Measurements from ENCODE around the gene ALDH1A3. TPM values are rescaled to one million over a fixed set of nuclear protein-coding genes. Genes with fewer than 3 reads are reported as not detected.

Gene ALDH1A3
- total RNA-seq, 1 donor from 2014 or later, result not detected

DNA sequence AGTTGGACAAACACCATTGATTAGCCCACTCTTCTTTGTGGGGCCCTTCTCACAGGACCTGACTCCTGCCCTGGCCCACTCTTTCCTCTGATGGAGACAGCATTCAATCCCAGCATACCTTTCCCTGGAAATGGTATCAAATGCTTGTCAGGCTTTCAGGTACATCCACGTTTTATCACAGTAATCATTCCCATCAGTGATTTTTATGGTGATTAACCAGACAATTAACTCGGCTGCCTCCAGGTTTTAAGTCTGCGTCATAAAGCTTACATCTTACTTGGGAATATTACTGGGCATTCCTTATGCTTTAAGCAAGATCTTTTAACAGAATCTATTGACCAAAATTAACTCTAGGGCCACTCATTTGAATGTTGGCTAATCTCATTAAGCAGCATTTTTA, 72.9 kb downstream of the ALDH1A3 start:
- Mint-ChIP-seq H3K36me3 (ENCODE audit: low read depth) (no peaks in the 10 kb centered on the region), H3K27ac (no peak overlapping the region), H3K4me1 (peaks cover 56% of the 10 kb centered on the region), H3K4me3 (no peak overlapping the region), H3K27me3 (no peaks in the 10 kb centered on the region), H3K9me3 (no peaks in the 10 kb centered on the region)
- CTCF ChIA-PET, result no interaction called here
- POLR2A ChIA-PET, result no interaction called here
- intact Hi-C loops (cut with micrococcal nuclease), result no loop called here
- DNase-seq, result no peak
- ATAC-seq (ENCODE audit: low read depth), result no peak
- TF ChIP-seq, protein P1, sequence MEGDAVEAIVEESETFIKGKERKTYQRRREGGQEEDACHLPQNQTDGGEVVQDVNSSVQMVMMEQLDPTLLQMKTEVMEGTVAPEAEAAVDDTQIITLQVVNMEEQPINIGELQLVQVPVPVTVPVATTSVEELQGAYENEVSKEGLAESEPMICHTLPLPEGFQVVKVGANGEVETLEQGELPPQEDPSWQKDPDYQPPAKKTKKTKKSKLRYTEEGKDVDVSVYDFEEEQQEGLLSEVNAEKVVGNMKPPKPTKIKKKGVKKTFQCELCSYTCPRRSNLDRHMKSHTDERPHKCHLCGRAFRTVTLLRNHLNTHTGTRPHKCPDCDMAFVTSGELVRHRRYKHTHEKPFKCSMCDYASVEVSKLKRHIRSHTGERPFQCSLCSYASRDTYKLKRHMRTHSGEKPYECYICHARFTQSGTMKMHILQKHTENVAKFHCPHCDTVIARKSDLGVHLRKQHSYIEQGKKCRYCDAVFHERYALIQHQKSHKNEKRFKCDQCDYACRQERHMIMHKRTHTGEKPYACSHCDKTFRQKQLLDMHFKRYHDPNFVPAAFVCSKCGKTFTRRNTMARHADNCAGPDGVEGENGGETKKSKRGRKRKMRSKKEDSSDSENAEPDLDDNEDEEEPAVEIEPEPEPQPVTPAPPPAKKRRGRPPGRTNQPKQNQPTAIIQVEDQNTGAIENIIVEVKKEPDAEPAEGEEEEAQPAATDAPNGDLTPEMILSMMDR (IDR thresholded peaks at IDR 0.05), result no peak

DNA sequence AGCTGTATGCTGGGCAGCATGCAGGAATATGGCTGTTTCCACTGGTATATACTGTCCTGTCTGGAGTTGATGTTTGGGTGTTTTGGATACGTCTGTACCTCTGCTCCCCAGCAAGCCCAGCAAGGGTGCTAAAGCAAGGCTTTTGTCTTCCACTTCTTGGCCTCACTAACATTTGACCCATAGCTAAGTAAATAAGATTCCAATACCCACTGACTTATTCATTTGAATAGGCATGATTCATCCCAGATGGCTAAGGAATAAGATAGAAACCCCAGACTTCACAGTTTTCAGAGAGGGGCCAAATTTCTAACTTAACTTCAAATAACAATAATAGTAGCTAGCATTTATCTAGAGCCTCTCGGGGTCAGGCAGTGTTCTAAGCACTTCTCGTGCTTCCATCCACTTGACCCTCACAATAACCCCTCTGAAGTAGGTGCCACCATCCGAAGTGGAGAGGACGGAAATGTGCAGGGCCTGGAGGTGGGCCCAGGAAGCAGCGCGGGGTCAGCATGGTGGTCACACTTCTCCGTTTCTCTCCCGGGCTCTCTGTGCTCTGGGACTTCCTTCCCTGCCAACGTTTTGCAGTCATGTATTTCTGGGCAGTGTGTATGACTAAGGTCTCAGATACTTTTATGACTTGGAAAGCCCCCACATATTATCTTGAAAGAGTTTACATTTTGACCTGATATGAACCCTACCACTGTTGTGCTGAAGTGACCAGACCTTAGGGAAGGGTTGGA, 78.9 kb downstream of the ALDH1A3 start:
- ChIA-PET POLR2A (interaction anchor here (0.6 kb wide), 1 partner anchor 12 kb away, joined by 5 read pairs; no protein-coding TSS in a partner anchor), CTCF (no interaction called here)
- intact Hi-C loops (cut with micrococcal nuclease), result loop anchor here (5.0 kb wide), 1 partner anchor 36 kb away; no protein-coding TSS in a partner anchor
- DNase-seq, result no peak
- Mint-ChIP-seq H3K9me3 (no peaks in the 10 kb centered on the region), H3K4me3 (no peak overlapping the region), H3K36me3 (ENCODE audit: low read depth) (no peaks in the 10 kb centered on the region), H3K27ac (no peak overlapping the region), H3K4me1 (peaks cover 30% of the 10 kb centered on the region), H3K27me3 (no peaks in the 10 kb centered on the region)
- TF ChIP-seq, protein P1 (IDR thresholded peaks at IDR 0.05), result no peak
- no peak for ATAC-seq (ENCODE audit: low read depth)

DNA sequence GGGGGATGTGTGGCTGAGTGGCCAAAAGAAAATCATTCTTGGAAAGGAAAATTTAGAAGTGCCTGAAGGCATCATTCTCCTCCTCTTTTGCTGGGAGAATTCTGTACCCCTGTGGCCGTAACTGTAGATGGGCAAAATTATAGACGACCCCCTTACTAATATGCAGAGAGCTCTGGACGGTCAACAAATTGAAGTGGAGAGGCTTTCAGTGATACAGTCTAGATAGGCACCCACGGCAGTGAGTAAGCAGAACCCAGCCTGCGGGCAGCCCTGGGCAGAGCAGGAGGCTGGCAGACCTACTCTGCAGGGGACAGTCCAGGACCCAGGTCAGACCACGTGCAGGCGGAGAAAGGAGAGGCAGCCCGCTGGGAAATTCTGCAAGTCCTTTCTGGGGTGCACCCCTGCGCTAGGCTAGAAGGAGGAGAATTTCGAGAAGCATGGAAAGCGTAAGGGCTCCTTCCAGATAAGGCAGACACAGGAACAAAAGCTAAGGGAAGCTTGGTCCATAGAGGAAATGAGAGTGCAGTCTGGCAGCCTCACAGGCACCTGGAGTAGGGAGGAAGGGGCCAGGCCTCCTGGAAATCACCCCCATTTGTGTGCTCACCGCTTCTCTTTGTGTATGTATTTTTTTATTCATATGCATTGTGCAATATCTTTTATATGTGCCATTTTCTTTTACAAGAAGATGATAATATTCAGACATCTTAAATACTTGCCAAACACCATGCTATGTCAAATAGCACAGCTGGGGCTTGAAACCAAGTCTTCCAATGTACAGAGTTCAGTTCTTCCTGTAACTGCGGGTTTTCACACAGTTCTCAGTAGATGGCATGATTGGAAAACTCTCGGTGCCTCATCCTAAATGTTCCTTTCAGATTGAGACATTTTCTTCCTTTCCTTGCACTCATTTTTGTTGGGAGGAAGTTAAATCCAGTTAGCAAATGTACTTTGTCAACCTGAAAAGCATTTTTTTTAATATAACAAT, 79.7 kb downstream of the ALDH1A3 start:
- ChIA-PET CTCF (no interaction called here), POLR2A (no interaction called here)
- Mint-ChIP-seq H3K27me3 (no peaks in the 10 kb centered on the region), H3K9me3 (no peaks in the 10 kb centered on the region), H3K27ac (no peak overlapping the region), H3K4me1 (peaks cover 29% of the 10 kb centered on the region), H3K4me3 (no peak overlapping the region), H3K36me3 (ENCODE audit: low read depth) (peaks cover 4% of the 10 kb centered on the region)
- ATAC-seq (ENCODE audit: low read depth), result no peak
- TF ChIP-seq, protein P1 (IDR thresholded peaks at IDR 0.05), result no peak
- no peak for DNase-seq
- intact Hi-C loops (cut with micrococcal nuclease), result loop anchor here (5.0 kb wide), 1 partner anchor 37 kb away; no protein-coding TSS in a partner anchor

Other genes with a start within 250 kb of the ALDH1A3 start
- gene LRRK1, start 39.5 kb downstream of the ALDH1A3 start, total RNA-seq, result 35.9 and 43.5 TPM in 2 replicates